Measurements from ENCODE around the gene C15orf39.

GRCh38 chr15:75193272-75193671 lies 8.4 kb upstream of the C15orf39 start:
- TF ChIP-seq CTCF (IDR thresholded peaks at IDR 0.05; ENCODE audit: insufficient read depth, low read length, poor library complexity, severe bottlenecking) (no peak), EZH2phosphoT487 (conservative IDR thresholded peaks at IDR 0.05; ENCODE audit: low read length) (no peak)

Data from SU-DHL-6 (cell line).